Dermis blood vessel endothelial cell (primary cell): ENCODE data around the gene CYP2E1. TPM values are rescaled to one million over a fixed set of nuclear protein-coding genes. Genes with fewer than 3 reads are reported as not detected.
A peak's percentile ranks its signal among the peaks of the same experiment; 100 is the strongest.
"Not testable (repeated sequence)": the region's sequence is repeated elsewhere in the genome, so short reads cannot be mapped to it uniquely, and the experiment has no call there.

Source experiments
- DNase-seq: peaks from one replicate; pipeline ENCODE4 v3.0.0; 2010
- total RNA-seq: library from RNA; depleted of rRNA; stranded (reverse); fragments of >200 nt; gene quantifications from 2 replicates; pipeline ENCODE4 v1.2.3, GENCODE V29; 2014

The CYP2E1 gene
- 0.17 and 0.23 TPM in 2 replicates for total RNA-seq

- DNase-seq, result no peak
Observed at GRCh38 chr10:133526957-133527588, at the start of gene CYP2E1. TSS of gene CYP2E1 (plus strand) at chr10:133527363. CDS start at chr10:133527396, 33 bp downstream.

- DNase-seq, result no peak
Observed at GRCh38 chr10:133481086-133481643, 46.0 kb upstream of the CYP2E1 start.

- DNase-seq, result no peak
Observed at GRCh38 chr10:133481657-133482056, 45.5 kb upstream of the CYP2E1 start.

GRCh38 chr10:133484818-133485217 lies 42.3 kb upstream of the CYP2E1 start:
- DNase-seq, result no peak

- DNase-seq, result no peak
Observed at GRCh38 chr10:133487085-133487484, 40.1 kb upstream of the CYP2E1 start.

- no peak for DNase-seq
Observed at GRCh38 chr10:133488354-133488753, 38.8 kb upstream of the CYP2E1 start.

GRCh38 chr10:133489816-133490588 lies 37.2 kb upstream of the CYP2E1 start:
- no peak for DNase-seq

GRCh38 chr10:133493562-133493961 lies 33.6 kb upstream of the CYP2E1 start:
- not testable (repeated sequence) for DNase-seq

- peak; percentile 15 for DNase-seq
Observed at GRCh38 chr10:133497363-133497762, 29.8 kb upstream of the CYP2E1 start.

- DNase-seq, result not testable (repeated sequence)
Observed at GRCh38 chr10:133499176-133499575, 28.0 kb upstream of the CYP2E1 start.

GRCh38 chr10:133500897-133501296 lies 26.3 kb upstream of the CYP2E1 start:
- not testable (repeated sequence) for DNase-seq

- no peak for DNase-seq
Observed at GRCh38 chr10:133509700-133510099, 17.5 kb upstream of the CYP2E1 start.

GRCh38 chr10:133511408-133511807 lies 15.8 kb upstream of the CYP2E1 start:
- no peak for DNase-seq

- DNase-seq, result no peak
Observed at GRCh38 chr10:133511907-133512528, 15.1 kb upstream of the CYP2E1 start.

- no peak for DNase-seq
Observed at GRCh38 chr10:133515471-133515870, 11.7 kb upstream of the CYP2E1 start.

- DNase-seq, result no peak
Observed at GRCh38 chr10:133516057-133516456, 11.1 kb upstream of the CYP2E1 start.

- not testable (repeated sequence) for DNase-seq
Observed at GRCh38 chr10:133518517-133518916, 8.6 kb upstream of the CYP2E1 start.

GRCh38 chr10:133520193-133520738 lies 6.9 kb upstream of the CYP2E1 start:
- peak; percentile 64 for DNase-seq

GRCh38 chr10:133523631-133524203 lies 3.4 kb upstream of the CYP2E1 start:
- DNase-seq, result no peak

- DNase-seq, result no peak
Observed at GRCh38 chr10:133525444-133525843, 1.7 kb upstream of the CYP2E1 start.

- no peak for DNase-seq
Observed at GRCh38 chr10:133527771-133528271, 658 bp downstream of the CYP2E1 start.

- no peak for DNase-seq
Observed at GRCh38 chr10:133528296-133528844, 1.2 kb downstream of the CYP2E1 start.
